ENCODE measurements around the gene AKAP13.
"Not testable (repeated sequence)": the region's sequence is repeated elsewhere in the genome, so short reads cannot be mapped to it uniquely, and the experiment has no call there.

The AKAP13 gene

DNA sequence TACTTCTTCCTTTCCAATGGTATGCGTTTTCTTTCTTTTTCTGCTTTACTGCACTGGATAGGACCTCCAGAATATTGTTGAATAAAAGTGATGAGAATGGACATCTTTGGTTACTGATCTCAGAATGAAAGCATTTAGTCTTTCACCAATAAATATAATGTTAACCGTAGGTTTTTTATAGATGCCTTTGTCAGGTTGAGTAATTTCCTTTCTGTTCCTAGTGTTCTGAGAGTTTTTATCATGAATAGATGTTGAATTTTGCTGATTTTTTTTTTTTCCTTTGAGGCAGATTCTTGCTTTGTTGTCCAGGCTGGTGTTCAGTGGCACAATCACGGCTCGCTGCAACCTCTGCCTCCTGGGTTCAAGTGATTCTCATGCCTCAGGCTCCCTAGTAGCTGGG lies 255.9 kb downstream of the AKAP13 start:
- no peak for DNase-seq

DNA sequence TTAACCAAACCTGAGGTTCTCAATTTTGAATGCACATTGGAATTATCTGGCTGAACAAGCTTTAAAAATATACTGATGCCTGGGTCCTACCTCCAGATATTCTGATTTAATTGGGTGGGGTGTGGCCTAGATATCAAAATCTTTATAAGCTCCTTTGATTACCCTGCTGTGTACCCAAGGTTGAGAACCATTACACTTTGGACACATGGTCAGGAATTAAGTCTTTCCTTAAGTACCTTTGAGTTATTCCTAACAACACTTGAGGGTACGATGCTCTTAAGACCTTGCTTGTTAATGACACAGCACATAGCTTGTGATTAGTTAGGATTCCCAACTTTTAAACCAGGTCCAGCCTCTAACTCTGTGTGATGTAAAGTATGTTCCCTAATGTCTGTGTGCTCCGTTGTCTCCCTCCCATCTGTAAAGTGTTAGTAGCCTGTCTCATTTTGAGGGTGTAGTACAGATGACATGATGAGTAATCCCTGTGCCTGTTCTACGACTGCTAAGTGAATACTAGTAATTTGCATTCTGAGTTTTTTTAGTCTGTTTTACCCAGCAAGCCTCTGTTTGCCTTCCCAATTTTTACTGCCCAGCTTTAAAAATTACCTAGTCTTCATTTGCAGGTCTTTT lies 259.5 kb downstream of the AKAP13 start:
- DNase-seq, result no peak

GRCh38 chr15:85642065-85642692 lies 261.8 kb downstream of the AKAP13 start:
- DNase-seq, result no peak

DNA sequence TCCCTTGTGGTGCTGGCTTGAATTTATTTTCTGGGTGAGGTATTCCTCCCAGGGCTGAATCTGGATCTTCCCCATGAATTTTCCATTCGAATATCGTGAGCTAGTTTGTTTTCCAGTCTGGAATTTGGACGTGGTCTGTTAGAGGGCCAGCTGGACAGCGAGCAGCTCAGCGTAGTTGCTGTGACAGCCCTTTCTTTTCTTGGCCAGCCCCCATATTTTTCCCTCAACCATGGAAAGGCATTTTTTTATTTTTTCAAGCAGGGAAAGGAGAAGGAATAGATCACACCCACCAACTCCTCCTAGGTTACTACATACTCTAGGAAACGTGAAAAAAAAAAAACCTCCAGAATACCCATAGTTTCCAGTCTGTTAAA lies 262.3 kb downstream of the AKAP13 start:
- DNase-seq, result no peak

GRCh38 chr15:85646538-85647091 lies 266.2 kb downstream of the AKAP13 start:
- DNase-seq, result no peak

- DNase-seq, result no peak
Observed at GRCh38 chr15:85649372-85649771, 269.0 kb downstream of the AKAP13 start.

DNA sequence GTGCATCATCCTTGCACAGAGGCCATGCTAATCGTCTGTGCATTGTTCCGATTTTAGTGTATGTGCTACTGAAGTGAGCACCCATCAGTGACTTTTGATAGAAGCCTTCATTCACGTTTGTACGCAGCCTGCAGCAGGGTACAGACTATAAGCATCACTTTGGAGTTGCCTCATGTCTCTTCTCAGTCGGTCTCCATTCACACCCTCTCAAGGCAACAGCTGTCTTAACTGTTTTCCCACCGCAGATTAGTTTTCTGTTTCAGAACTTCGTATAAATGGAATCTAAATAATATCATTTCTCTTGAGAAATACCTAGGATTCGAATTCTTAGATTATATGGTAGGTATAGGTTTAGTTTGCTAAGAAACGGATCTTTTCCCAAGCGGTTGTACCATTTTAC lies 271.1 kb downstream of the AKAP13 start:
- no peak for DNase-seq

DNA sequence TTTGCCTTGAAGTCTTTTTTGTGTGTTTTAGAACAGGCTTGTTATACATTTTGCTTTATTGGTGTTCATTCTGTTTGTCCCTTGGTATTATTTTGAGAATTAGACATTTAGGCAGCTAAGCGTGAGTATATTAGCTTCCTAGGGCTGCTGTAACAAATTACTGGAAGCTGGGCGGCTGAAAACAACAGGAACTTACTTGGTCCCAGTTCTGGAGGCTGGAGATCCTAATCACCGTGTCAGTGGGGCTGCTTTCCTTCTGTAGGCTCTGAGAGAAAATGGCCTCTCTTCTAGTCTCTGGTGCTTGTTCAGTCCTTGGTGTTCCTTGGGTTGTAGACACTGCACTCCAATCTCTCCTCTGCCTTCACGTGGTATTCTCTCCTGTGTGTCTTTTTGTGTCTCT lies 272.1 kb downstream of the AKAP13 start:
- DNase-seq, result no peak

DNA sequence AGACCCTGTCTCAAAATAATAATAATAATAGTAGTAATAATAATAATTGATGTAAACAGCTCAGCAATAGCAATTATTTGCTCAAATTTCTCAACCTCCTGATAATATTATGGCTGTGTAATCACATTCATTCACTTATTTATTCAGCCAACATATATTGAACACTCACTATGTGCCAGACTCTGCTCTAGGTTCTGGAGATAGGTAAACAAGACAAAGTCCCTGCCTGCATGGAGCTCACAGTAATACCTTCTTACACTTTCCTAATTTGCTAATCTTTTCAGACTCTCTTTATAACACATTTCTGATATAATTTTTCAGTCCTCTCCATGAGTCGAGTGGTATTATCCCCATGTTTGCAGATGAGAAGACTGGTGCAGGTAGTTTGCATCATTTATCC lies 276.7 kb downstream of the AKAP13 start:
- no peak for DNase-seq

DNA sequence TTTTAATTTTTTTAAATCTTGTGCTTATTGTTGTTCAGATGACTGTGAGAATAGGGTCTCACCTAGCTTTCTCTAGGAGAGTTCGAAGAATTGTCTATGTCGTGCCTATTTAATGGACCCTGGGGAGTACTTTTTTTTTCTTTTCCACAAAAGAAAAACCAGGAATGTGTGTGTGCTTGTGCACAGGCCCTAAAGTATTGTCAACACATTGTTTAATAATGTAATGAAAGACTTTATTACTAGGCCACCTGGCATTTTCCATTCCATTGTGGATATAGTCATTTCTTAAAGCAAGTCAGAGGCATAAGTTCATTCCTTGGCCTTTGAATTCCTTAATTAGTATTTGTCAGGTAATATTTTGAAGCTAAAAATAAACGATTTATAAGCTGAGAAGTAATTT lies 278.4 kb downstream of the AKAP13 start:
- no peak for DNase-seq

DNA sequence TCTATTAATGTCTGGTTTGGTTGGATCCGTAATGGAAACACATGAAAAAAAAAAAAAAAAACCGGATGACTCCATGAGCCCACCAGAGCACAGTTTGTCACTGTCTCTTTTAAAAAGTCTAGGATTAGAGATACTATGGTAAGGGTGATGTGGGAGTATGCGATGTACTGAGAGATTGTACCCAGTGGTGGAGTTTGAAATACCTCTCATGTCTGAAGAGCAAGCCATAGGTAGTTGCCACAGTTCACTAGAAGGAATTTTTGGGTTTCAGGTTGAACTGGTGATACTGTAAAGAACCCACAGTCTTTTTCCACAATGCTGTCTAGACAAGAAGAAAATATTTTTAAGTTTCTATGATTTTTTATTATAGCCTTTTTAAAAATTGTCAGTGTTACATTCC lies 281.5 kb downstream of the AKAP13 start:
- no peak for DNase-seq

- not testable (repeated sequence) for DNase-seq
Observed at GRCh38 chr15:85665677-85666076, 285.3 kb downstream of the AKAP13 start.

GRCh38 chr15:85667491-85668424 lies 287.4 kb downstream of the AKAP13 start:
- no peak for DNase-seq

- DNase-seq, result no peak
Observed at GRCh38 chr15:85671156-85671555, 290.8 kb downstream of the AKAP13 start.

DNA sequence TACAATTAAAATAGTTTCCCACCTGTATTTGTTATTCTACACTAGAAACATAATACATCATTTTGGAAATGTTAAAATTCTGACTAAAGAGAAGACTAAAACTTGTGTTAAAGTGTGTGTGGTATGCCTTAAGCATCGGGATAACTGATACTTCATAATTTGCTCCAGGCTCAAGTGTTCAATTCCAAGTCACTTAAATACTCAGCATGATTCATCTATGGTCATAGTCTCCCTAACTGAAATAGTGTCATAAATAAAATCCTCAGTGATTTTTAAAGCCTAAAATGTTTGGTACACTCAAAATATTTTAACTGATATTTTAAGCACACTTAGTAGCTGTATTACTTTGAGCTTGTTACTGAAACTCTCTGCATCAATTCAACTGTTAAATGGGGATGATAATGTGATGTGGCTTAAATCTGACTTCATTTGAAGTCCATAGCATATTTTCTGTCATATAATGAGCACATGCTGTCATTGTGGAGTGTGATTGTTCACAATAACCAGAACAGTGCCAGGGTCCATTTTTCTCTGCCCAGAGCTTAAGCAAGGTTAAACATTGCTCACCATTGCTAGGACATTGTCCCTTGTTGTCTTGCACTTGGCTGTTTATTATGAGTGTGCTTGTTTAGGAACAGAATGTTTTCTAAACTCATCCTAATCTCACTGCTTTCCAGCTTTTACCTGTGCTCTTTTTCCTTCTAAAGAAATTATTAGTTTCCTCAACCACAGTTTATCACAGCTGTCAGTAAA lies 292.1 kb downstream of the AKAP13 start:
- DNase-seq, result no peak

GRCh38 chr15:85673326-85673725 lies 292.9 kb downstream of the AKAP13 start:
- no peak for DNase-seq

GRCh38 chr15:85676342-85677098 lies 296.1 kb downstream of the AKAP13 start:
- DNase-seq, result no peak

DNA sequence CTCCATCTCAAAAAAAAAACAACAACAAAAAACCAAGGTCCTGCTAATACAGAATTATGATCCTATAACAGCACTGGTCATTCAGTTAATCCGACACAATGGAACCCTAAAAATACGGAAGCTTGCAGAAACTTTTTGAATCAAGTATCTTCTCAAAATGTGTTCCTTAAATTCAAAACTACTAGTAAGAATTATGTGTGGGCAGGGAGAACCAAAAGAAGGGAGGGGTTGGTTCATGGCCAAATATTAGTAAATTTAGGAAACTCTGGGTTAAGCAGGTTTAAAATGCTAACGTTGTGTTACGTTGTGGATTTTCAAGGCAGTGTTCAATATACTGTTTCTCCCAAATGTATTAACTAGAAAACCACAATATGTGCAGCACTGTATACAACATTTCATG lies 298.8 kb downstream of the AKAP13 start:
- DNase-seq, result no peak

GRCh38 chr15:85681386-85681785 lies 301.0 kb downstream of the AKAP13 start:
- DNase-seq, result no peak

GRCh38 chr15:85684174-85684710 lies 303.8 kb downstream of the AKAP13 start:
- DNase-seq, result no peak

DNA sequence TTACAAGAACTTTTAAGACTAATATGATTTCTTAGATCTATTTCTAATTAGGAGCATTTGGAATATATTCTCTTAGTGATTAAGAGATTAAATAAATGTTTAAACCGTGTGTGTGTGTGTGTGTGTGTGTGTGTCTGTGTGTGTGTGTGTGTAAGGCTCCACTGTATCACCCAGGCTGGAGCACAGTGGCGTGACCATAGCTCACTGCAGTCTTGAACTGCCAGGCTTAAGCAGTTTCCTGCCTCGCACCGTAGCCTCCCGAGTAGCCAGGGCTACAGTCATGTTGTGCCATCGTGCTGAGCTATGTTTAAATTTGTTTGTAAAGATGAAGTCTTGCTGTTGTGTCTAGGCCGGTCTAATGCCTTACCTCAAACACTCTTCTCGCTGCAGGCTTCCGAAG lies 305.0 kb downstream of the AKAP13 start:
- no peak for DNase-seq

DNA sequence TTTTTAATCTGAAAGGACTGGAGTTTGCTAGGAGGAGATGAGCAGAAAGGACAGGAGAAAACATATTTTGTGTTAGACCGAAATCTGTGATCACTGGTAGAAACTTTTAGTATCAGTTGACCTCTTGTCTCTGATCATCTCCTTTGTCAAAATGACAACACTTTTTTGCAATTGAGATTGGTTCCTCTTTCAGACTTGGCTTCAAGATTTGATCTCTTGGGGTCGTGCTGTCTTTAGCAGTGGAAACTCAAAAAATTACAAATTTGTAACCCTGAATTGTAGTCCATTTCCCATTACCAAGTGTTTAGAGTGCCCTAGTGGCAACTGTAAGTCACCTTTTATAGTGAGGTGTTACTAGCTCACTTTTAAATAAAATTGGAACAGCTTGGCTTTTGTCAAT lies 306.9 kb downstream of the AKAP13 start:
- no peak for DNase-seq

Measured in stimulated activated CD4-positive, alpha-beta T cell treated with anti-CD3 and anti-CD28 coated beads, Interleukin-4, amount 100 ng/mL, for 1 hour (primary cell).